ENCODE results near the gene PKNOX2. TPM values are rescaled to one million over a fixed set of nuclear protein-coding genes. Genes with fewer than 3 reads are reported as not detected.

PKNOX2 gene
- polyA plus RNA-seq, 2 of the 4 experiments (the other 2 are of a cell fraction): not detected

GRCh38 chr11:125276619-125276976 lies 112.0 kb downstream of the PKNOX2 start:
- H3K27ac ChIP-seq: no peak overlapping the region
- ATAC-seq (no peak), FAIRE-seq (no peak), DNase-seq (ENCODE audit: low read depth in 1 of 2, low spot score in 1 of 2) (no peak)
- TF ChIP-seq FOXS1 (CRISPR knock-in tag; IDR thresholded peaks at IDR 0.05): no peak
- TF ChIP-seq KDM1A (IDR thresholded peaks at IDR 0.05; ENCODE audit: low read depth): no peak
- no peak for TF ChIP-seq REST (IDR thresholded peaks at IDR 0.05)
- peak; percentile 38 for TF ChIP-seq MAFK (IDR thresholded peaks at IDR 0.05; ENCODE audit: partially characterized antibody)
- TF ChIP-seq KDM5A (IDR thresholded peaks at IDR 0.05): no peak
- TF ChIP-seq GATA3 (IDR thresholded peaks at IDR 0.05; ENCODE audit: borderline replicate concordance): no peak
- H3K4me1 ChIP-seq: no peaks in the 10 kb centered on the region
- H3K9me3 ChIP-seq: no peaks in the 10 kb centered on the region
- no peak overlapping the region for H3K4me3 ChIP-seq
- no peak overlapping the region for H3K4me2 ChIP-seq
- ChIA-PET POLR2A (no interaction called here), CTCF (no interaction called here)

GRCh38 chr11:125279676-125280418 lies 115.3 kb downstream of the PKNOX2 start:
- no peak for DNase-seq (ENCODE audit: low read depth in 1 of 2, low spot score in 1 of 2)
- H3K9me3 ChIP-seq: no peaks in the 10 kb centered on the region
- H3K4me2 ChIP-seq: no peak overlapping the region
- H3K27ac ChIP-seq: no peak overlapping the region
- TF ChIP-seq NFE2L2 (conservative IDR thresholded peaks at IDR 0.05; ENCODE audit: low read length) (no peak), PHF8 (IDR thresholded peaks at IDR 0.05; ENCODE audit: borderline replicate concordance, low read depth) (no peak), PBX3 (IDR thresholded peaks at IDR 0.05) (no peak), FOXS1 (CRISPR knock-in tag; IDR thresholded peaks at IDR 0.05) (no peak), TP53 (CRISPR knock-in tag; IDR thresholded peaks at IDR 0.05) (no peak), REST (IDR thresholded peaks at IDR 0.05) (no peak), RCOR1 (IDR thresholded peaks at IDR 0.05; ENCODE audit: low read depth, low read length) (no peak), EHMT2 (IDR thresholded peaks at IDR 0.05; ENCODE audit: low read depth) (no peak), HOXB5 (CRISPR knock-in tag; IDR thresholded peaks at IDR 0.05) (no peak), JUNB (IDR thresholded peaks at IDR 0.05) (no peak)
- ATAC-seq: no peak
- H3K4me1 ChIP-seq: no peaks in the 10 kb centered on the region
- WGBS (ENCODE audit: missing lambda C conversion rate): 48% methylated on average over 8 of the region's 8 CpGs
- ChIA-PET CTCF (no interaction called here), POLR2A (no interaction called here)
- H3K4me3 ChIP-seq: no peak overlapping the region
- FAIRE-seq: no peak

- Histone ChIP-seq H3K27ac (no peak overlapping the region), H3K4me2 (no peak overlapping the region), H3K4me1 (no peaks in the 10 kb centered on the region), H3K4me3 (no peak overlapping the region), H3K9me3 (no peaks in the 10 kb centered on the region)
- DNase-seq (ENCODE audit: low read depth in 1 of 2, low spot score in 1 of 2) (no peak), FAIRE-seq (no peak), ATAC-seq (no peak)
- 38% methylated on average over 4 of the region's 5 CpGs for WGBS (ENCODE audit: missing lambda C conversion rate)
- ChIA-PET CTCF (no interaction called here), POLR2A (no interaction called here)
- TF ChIP-seq EHF (CRISPR knock-in tag; IDR thresholded peaks at IDR 0.05) (no peak), HMGXB4 (CRISPR knock-in tag; IDR thresholded peaks at IDR 0.05; ENCODE audit: borderline replicate concordance) (no peak), ZNF302 (CRISPR knock-in tag; IDR thresholded peaks at IDR 0.05) (no peak), POLR2A (IDR thresholded peaks at IDR 0.05; ENCODE audit: low read length) (no peak), USF2 (IDR thresholded peaks at IDR 0.05) (no peak), HES2 (IDR thresholded peaks at IDR 0.05) (no peak), RARB (CRISPR knock-in tag; IDR thresholded peaks at IDR 0.05) (no peak), BHLHE40 (IDR thresholded peaks at IDR 0.05; ENCODE audit: low read depth, low read length) (no peak), HEYL (CRISPR knock-in tag; IDR thresholded peaks at IDR 0.05) (no peak), RNF2 (IDR thresholded peaks at IDR 0.05; ENCODE audit: borderline replicate concordance, low read depth) (no peak)
Measured at GRCh38 chr11:125280646-125281045, 116.1 kb downstream of the PKNOX2 start.

All from A549 (cell line).